Right atrium auricular region (tissue), 2 donors: ENCODE data around the gene NSG2. TPM values are rescaled to one million over a fixed set of nuclear protein-coding genes. Genes with fewer than 3 reads are reported as not detected.

Source experiments
- DNase-seq: peaks from one replicate; pipeline ENCODE4 v3.0.0-alpha.2; 2019; ENCODE audit warnings: low spot score
- H3K27ac ChIP-seq, 2 donors: fragments of 200-600 bp; sonication (generic); 1 replicate in 1 of 2; 2 replicates in 1 of 2; pipeline ENCODE4 v1.5.1; 2016 to 2019
- H3K27me3 ChIP-seq, 2 donors: fragments of 200-600 bp; sonication (generic); one replicate each; pipeline versions ENCODE4 v1.5.1 to v1.6.0; 2017 to 2019
- H3K36me3 ChIP-seq: fragments of 200-600 bp; sonication (generic); one replicate; pipeline ENCODE4 v1.5.1; 2016
- H3K4me1 ChIP-seq, 2 donors: fragments of 200-600 bp; sonication (generic); one replicate each; pipeline versions ENCODE4 v1.5.1 to v1.6.0; 2017 to 2019
- H3K4me3 ChIP-seq, 2 donors: fragments of 200-600 bp; sonication (generic); 1 replicate in 1 of 2; 2 replicates in 1 of 2; pipeline ENCODE4 v1.5.1; 2017 to 2019; ENCODE audit warnings: mild to moderate bottlenecking in 1 of 2, moderate library complexity in 1 of 2
- H3K9me3 ChIP-seq, 2 donors: fragments of 200-600 bp; sonication (generic); one replicate each; pipeline ENCODE4 v1.5.1; 2019
- CTCF ChIP-seq, 2 donors: fragments of 200-600 bp; sonication (generic); IDR thresholded peaks; one replicate each; pipeline ENCODE4 v1.5.1; 2019; ENCODE audit warnings: antibody characterized with exemption in 2 of 2
- total RNA-seq, 2 donors: library from RNA; depleted of rRNA; stranded (reverse); fragments of >200 nt; gene quantifications; one replicate each; pipeline ENCODE4 v1.1.0, GENCODE V29; 2016

The NSG2 gene
- total RNA-seq, 2 donors from 2014 or later: 0.71 TPM; not detected in 1

GRCh38 chr5:174053905-174054304 is 8.4 kb downstream of the NSG2 start:
- H3K9me3 ChIP-seq: no peaks in the 10 kb centered on the region
- H3K27me3 ChIP-seq: no peaks in the 10 kb centered on the region
- no peaks in the 10 kb centered on the region for H3K36me3 ChIP-seq
- no peak overlapping the region for H3K4me3 ChIP-seq
- DNase-seq: no peak
- no peaks in the 10 kb centered on the region for H3K4me1 ChIP-seq
- H3K27ac ChIP-seq: no peak overlapping the region
- TF ChIP-seq CTCF (IDR thresholded peaks at IDR 0.05): no peak

- no peak for TF ChIP-seq CTCF (IDR thresholded peaks at IDR 0.05)
- DNase-seq: no peak
Measured at GRCh38 chr5:174056064-174056847, 10.8 kb downstream of the NSG2 start.

GRCh38 chr5:174057206-174057605 is 11.7 kb downstream of the NSG2 start:
- H3K4me3 ChIP-seq: no peak overlapping the region
- no peak for DNase-seq

More at GRCh38 chr5:174056064-174056847, 10.8 kb downstream of the NSG2 start:
- Histone ChIP-seq H3K27ac (no peak overlapping the region), H3K27me3 (no peaks in the 10 kb centered on the region), H3K4me1 (no peaks in the 10 kb centered on the region), H3K9me3 (peaks cover 0 to 6% of the 10 kb centered on the region in 2 donors), H3K4me3 (no peak overlapping the region), H3K36me3 (no peaks in the 10 kb centered on the region)

GRCh38 chr5:174058433-174059122 is 13.1 kb downstream of the NSG2 start:
- Histone ChIP-seq H3K9me3 (peaks cover 0 to 6% of the 10 kb centered on the region in 2 donors), H3K36me3 (no peaks in the 10 kb centered on the region), H3K27ac (no peak overlapping the region), H3K27me3 (no peaks in the 10 kb centered on the region), H3K4me3 (no peak overlapping the region), H3K4me1 (no peaks in the 10 kb centered on the region)
- no peak for TF ChIP-seq CTCF (IDR thresholded peaks at IDR 0.05)
- DNase-seq: no peak

More at GRCh38 chr5:174057206-174057605, 11.7 kb downstream of the NSG2 start:
- no peaks in the 10 kb centered on the region for H3K27me3 ChIP-seq
- no peaks in the 10 kb centered on the region for H3K36me3 ChIP-seq
- TF ChIP-seq CTCF (IDR thresholded peaks at IDR 0.05): no peak
- H3K4me1 ChIP-seq: no peaks in the 10 kb centered on the region
- H3K9me3 ChIP-seq: peaks cover 0 to 6% of the 10 kb centered on the region in 2 donors
- no peak overlapping the region for H3K27ac ChIP-seq

GRCh38 chr5:174059247-174059646 is 13.7 kb downstream of the NSG2 start:
- Histone ChIP-seq H3K9me3 (peaks cover 0 to 6% of the 10 kb centered on the region in 2 donors), H3K36me3 (no peaks in the 10 kb centered on the region), H3K4me1 (no peaks in the 10 kb centered on the region), H3K27ac (no peak overlapping the region), H3K27me3 (no peaks in the 10 kb centered on the region), H3K4me3 (no peak overlapping the region)
- no peak for TF ChIP-seq CTCF (IDR thresholded peaks at IDR 0.05)
- no peak for DNase-seq
